Mucosa of descending colon (tissue), 3 donors: ENCODE data around the gene ANKS1B. TPM values are rescaled to one million over a fixed set of nuclear protein-coding genes. Genes with fewer than 3 reads are reported as not detected.

Experiments
- ATAC-seq: fragments of 200-7000 bp; cut with Tn5 transposase; one replicate; pipeline ENCODE4 v1.9.1; 2020; ENCODE audit warnings: mild to moderate bottlenecking, moderate library complexity
- DNase-seq, 3 donors: peaks; one replicate each; pipeline ENCODE4 v3.0.0-alpha.2; 2020
- H3K36me3 ChIP-seq: fragments of 200-600 bp; one replicate; pipeline ENCODE4 v1.8.0; 2021; ENCODE audit warnings: low read depth, mild to moderate bottlenecking
- H3K4me1 ChIP-seq: fragments of 200-600 bp; one replicate; pipeline ENCODE4 v1.8.0; 2021; ENCODE audit warnings: low read depth, mild to moderate bottlenecking
- H3K4me3 ChIP-seq: fragments of 200-600 bp; one replicate; pipeline ENCODE4 v1.8.0; 2021; ENCODE audit warnings: mild to moderate bottlenecking
- H3K9me3 ChIP-seq: fragments of 200-600 bp; one replicate; pipeline ENCODE4 v1.8.0; 2021; ENCODE audit warnings: mild to moderate bottlenecking
- intact Hi-C, 2 donors: fragments of 100-400 bp; cut with DNase I in 1 of 2; cut with micrococcal nuclease in 1 of 2; formaldehyde crosslinking; loops; one replicate each; pipeline versions ENCODE4 v1.11.0 to v1.11.1; 2022; cut with DNase I, micrococcal nuclease
- total RNA-seq, 3 donors: library from RNA; stranded (reverse); fragmentation: NEBNext Ultra II Directional in 2 of 3; extraction: Animal tissue kit (Norgen Biotek cat#: 25700) in 2 of 3; gene quantifications; one replicate each; pipeline versions ENCODE4 v1.2.1 to v1.2.4, GENCODE V29; 2021 to 2023
- TF ChIP-seq, protein P1 (sequence below): fragments of 200-600 bp; IDR thresholded peaks from one replicate; pipeline ENCODE4 v1.8.0; 2022; ENCODE audit warnings: antibody characterized with exemption, mild to moderate bottlenecking
- donor health status: DM: no; HTN: no; CAD: no; lungs with moderate emphysema.
- donor health status: DM: no; HTN: no; CAD: no.
- donor health status: DM: no; HTN: yes; CAD: no.

Gene ANKS1B
- total RNA-seq, 3 donors from 2014 or later, result 1.1 to 22.2 (median 2.3) TPM

DNA sequence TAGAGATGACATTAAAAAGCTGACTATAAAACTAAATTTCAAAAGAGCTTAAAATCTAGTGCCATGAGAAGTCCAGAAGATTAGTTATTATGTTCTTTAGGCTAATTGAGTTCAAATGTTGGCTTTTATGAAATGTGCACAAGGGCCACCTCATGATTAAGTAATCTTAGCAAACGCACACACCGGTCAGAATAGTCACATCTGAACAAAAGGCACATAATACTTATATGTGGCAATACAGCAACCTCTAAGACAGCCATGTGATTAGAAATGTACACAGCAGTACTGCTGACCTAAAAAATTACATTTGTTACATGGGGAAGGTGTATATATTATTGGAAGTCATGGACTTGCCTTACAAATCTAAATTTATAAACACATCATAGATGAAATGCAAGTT is 681.9 kb downstream of the ANKS1B start:
- H3K4me3 ChIP-seq, result no peak overlapping the region
- no peaks in the 10 kb centered on the region for H3K4me1 ChIP-seq
- H3K36me3 ChIP-seq, result no peaks in the 10 kb centered on the region
- no peak for DNase-seq
- TF ChIP-seq, protein P1, sequence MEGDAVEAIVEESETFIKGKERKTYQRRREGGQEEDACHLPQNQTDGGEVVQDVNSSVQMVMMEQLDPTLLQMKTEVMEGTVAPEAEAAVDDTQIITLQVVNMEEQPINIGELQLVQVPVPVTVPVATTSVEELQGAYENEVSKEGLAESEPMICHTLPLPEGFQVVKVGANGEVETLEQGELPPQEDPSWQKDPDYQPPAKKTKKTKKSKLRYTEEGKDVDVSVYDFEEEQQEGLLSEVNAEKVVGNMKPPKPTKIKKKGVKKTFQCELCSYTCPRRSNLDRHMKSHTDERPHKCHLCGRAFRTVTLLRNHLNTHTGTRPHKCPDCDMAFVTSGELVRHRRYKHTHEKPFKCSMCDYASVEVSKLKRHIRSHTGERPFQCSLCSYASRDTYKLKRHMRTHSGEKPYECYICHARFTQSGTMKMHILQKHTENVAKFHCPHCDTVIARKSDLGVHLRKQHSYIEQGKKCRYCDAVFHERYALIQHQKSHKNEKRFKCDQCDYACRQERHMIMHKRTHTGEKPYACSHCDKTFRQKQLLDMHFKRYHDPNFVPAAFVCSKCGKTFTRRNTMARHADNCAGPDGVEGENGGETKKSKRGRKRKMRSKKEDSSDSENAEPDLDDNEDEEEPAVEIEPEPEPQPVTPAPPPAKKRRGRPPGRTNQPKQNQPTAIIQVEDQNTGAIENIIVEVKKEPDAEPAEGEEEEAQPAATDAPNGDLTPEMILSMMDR, result no peak
- intact Hi-C loops, result no loop called here
- peaks cover 50% of the 10 kb centered on the region for H3K9me3 ChIP-seq
- no peak for ATAC-seq

DNA sequence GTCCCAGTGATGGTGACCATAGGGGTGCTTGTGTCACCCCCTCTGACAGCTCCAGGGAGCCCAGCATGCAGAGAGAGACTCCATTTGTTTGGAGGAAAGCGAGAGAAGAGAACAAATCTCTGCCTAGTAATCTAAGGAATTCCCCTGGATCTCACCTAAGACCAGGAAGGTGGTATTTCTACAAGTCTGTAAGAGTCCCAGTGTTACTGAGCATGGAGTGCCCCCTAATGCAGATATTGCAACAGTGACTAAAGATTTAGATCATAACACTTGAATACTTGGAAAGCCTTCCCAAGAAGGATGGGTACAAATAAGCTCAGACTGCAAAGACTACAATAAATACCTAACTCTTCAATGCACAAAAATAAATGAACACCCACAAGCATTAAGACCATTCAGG is 697.6 kb downstream of the ANKS1B start:
- DNase-seq (no peak), ATAC-seq (no peak)
- H3K9me3 ChIP-seq, result peaks cover 47% of the 10 kb centered on the region
- H3K4me1 ChIP-seq, result no peaks in the 10 kb centered on the region
- H3K36me3 ChIP-seq, result no peaks in the 10 kb centered on the region
- no peak overlapping the region for H3K4me3 ChIP-seq
- TF ChIP-seq, protein P1, result no peak
- intact Hi-C loops, result no loop called here

DNA sequence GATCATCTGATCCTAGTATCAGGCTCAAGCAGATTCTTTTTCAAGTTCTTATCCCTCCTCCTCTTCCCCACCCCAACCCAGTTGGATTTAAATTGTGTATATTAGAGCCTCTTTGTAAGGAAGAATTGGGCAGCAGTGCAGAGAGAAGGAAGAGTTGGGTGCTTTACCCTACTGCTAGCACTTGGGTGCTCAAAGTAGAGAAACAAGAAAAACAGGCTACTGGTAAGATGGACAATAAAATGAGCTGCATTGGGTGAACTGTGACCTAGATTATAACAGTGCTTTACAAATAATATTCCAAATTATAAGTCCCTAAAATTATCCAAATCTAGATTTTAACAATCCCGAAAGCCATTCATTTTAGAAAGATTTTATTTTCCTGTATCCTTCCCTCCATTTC is 700.6 kb downstream of the ANKS1B start:
- Histone ChIP-seq H3K4me3 (no peak overlapping the region), H3K36me3 (no peaks in the 10 kb centered on the region), H3K9me3 (peaks cover 17% of the 10 kb centered on the region), H3K4me1 (no peaks in the 10 kb centered on the region)
- no peak for ATAC-seq
- no peak for DNase-seq
- TF ChIP-seq, protein P1, result no peak
- intact Hi-C loops, result no loop called here

DNA sequence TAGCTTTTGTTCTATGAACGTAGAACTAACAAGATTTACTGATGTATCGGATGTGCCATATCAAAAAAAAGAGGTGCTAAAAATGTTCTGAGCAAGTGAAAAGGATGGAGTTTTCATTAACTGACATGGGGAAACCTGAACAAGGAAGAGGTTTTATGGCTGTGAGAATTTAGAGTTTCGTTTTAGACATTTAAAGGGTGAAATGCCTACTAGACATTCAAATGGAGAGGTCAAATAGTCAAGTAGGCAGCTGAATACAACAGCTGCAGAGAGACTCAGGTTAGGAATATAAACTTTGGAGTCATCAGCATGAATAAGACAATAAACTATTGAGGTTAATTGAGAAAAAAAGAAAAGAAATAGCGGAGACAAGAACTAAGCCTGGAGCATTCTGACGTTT is 702.1 kb downstream of the ANKS1B start:
- Histone ChIP-seq H3K9me3 (peaks cover 10% of the 10 kb centered on the region), H3K4me1 (no peaks in the 10 kb centered on the region), H3K36me3 (no peaks in the 10 kb centered on the region), H3K4me3 (no peak overlapping the region)
- intact Hi-C loops, result no loop called here
- ATAC-seq (no peak), DNase-seq (no peak)
- TF ChIP-seq, protein P1, result no peak

DNA sequence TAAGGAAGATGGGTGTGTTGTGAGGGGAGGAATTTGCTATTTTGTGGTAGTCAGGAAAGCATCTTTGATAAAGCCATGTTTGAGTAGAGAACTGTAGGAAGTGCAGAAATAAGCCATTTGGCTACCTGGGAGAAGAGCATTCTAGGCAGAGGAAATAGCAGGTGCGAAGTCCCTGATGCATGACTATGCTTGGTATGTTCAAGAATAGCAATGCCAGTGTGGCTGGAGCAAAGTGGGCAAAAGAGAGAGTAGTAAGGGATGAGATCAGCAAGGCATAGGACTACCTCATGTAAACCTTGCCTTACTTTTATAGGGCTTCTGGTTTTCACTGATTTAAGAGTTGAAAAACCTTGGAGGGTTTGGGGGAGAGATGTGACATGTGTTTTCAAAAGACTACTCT is 702.6 kb downstream of the ANKS1B start:
- H3K4me3 ChIP-seq, result no peak overlapping the region
- TF ChIP-seq, protein P1, result no peak
- DNase-seq, result no peak
- H3K36me3 ChIP-seq, result no peaks in the 10 kb centered on the region
- H3K4me1 ChIP-seq, result no peaks in the 10 kb centered on the region
- H3K9me3 ChIP-seq, result peaks cover 10% of the 10 kb centered on the region
- intact Hi-C loops, result no loop called here
- no peak for ATAC-seq

DNA sequence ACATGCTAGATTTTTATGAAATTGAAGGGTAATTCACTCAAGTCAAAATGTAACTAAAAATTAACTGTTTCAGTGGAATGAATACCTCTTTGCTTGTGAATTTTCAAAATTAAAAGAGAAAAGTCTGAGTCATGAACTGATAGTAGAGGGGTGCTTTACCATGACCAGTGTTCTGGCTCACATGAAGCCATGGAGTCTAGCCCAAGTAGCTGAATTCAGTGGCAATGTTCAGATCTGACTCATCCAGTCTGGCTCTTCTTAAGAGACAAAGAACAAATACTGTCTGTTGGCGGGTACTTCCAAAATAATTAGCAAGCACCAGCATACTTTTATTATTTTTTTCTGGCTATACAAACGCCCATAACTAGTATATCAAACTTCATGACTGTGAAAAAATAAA is 703.5 kb downstream of the ANKS1B start:
- DNase-seq, result no peak
- TF ChIP-seq, protein P1, result no peak
- ATAC-seq, result no peak
- no peaks in the 10 kb centered on the region for H3K4me1 ChIP-seq
- H3K4me3 ChIP-seq, result no peak overlapping the region
- peaks cover 14% of the 10 kb centered on the region for H3K9me3 ChIP-seq
- no peaks in the 10 kb centered on the region for H3K36me3 ChIP-seq
- intact Hi-C loops, result no loop called here
